ENCODE data around the gene SAMD3. TPM values are rescaled to one million over a fixed set of nuclear protein-coding genes. Genes with fewer than 3 reads are reported as not detected.

The SAMD3 gene
- total and polyA plus RNA-seq, 2 of the 13 experiments (the other 11 are each of a cell fraction or from before 2014, with no cell fraction given): not detected

- no peak for TF ChIP-seq ZC3H4 (CRISPR knock-in tag; IDR thresholded peaks at IDR 0.05; ENCODE audit: borderline replicate concordance)
- TF ChIP-seq ZNF841 (CRISPR knock-in tag; IDR thresholded peaks at IDR 0.05; ENCODE audit: borderline replicate concordance): no peak
- TF ChIP-seq ZNF143 (CRISPR knock-in tag; IDR thresholded peaks at IDR 0.05): no peak
- TF ChIP-seq ZNF614 (CRISPR knock-in tag; IDR thresholded peaks at IDR 0.05; ENCODE audit: borderline replicate concordance): no peak
Measured at GRCh38 chr6:130158056-130158455, 64.7 kb downstream of the SAMD3 start (continued).

- FAIRE-seq (no peak), ATAC-seq (no peak), DNase-seq (ENCODE audit: low spot score) (no peak)
- in situ Hi-C loops (cut with HindIII; ENCODE audit: extremely low pct_ligation_motif_present, low pct_unique_long_range_greater_than_20kb): no loop called here
- TF ChIP-seq ZNF607 (CRISPR knock-in tag; IDR thresholded peaks at IDR 0.05; ENCODE audit: borderline replicate concordance) (no peak), MAZ (IDR thresholded peaks at IDR 0.05; ENCODE audit: borderline replicate concordance, low read depth, low read length) (no peak), MAZ (CRISPR knock-in tag; IDR thresholded peaks at IDR 0.05; ENCODE audit: low read depth) (no peak), ZNF83 (CRISPR knock-in tag; IDR thresholded peaks at IDR 0.05; ENCODE audit: borderline replicate concordance) (no peak), SMYD3 (CRISPR knock-in tag; IDR thresholded peaks at IDR 0.05) (no peak), MAF1 (CRISPR knock-in tag; IDR thresholded peaks at IDR 0.05; ENCODE audit: borderline replicate concordance) (no peak), TEAD3 (CRISPR knock-in tag; optimal IDR thresholded peaks at IDR 0.05; ENCODE audit: borderline replicate concordance) (no peak), ZNF781 (CRISPR knock-in tag; IDR thresholded peaks at IDR 0.05; ENCODE audit: borderline replicate concordance, not compliant biosample characterization) (no peak), ELF3 (CRISPR knock-in tag; IDR thresholded peaks at IDR 0.05) (no peak), NR2F1 (CRISPR knock-in tag; IDR thresholded peaks at IDR 0.05) (no peak), ZNF678 (CRISPR knock-in tag; IDR thresholded peaks at IDR 0.05) (no peak), ZNF746 (CRISPR knock-in tag; IDR thresholded peaks at IDR 0.05) (no peak), SCMH1 (CRISPR knock-in tag; IDR thresholded peaks at IDR 0.05; ENCODE audit: borderline replicate concordance) (no peak)
- no peaks in the 10 kb centered on the region for H3K79me2 ChIP-seq (ENCODE audit: insufficient read depth, low read length)
- no peak overlapping the region for H3K4me3 ChIP-seq (replicated peaks in 1 of 3; ENCODE audit: insufficient read depth in 1 of 3, low read depth in 2 of 3, low read length in 3 of 3)
- H3K9ac ChIP-seq (ENCODE audit: insufficient read depth, low read depth, low read length): no peak overlapping the region
- 30% methylated on average over 5 of the region's 5 CpGs for WGBS (ENCODE audit: low lambda C conversion rate)
- H3K27me3 ChIP-seq (ENCODE audit: control insufficient read depth in 1 of 2, insufficient read depth in 2 of 2, low read length in 2 of 2): peaks cover 0 to 6% of the 10 kb centered on the region in 2 experiments; a peak in 1 of 5 replicates
- no peak overlapping the region for H3K27ac ChIP-seq (ENCODE audit: extremely low read length, insufficient read depth, low read length)
- H2AFZ ChIP-seq (ENCODE audit: low read length): no peak overlapping the region
- POLR2A ChIA-PET: no interaction called here
- no peaks in the 10 kb centered on the region for H4K20me1 ChIP-seq (ENCODE audit: insufficient read depth, low read length)
- intact Hi-C loops (cut with micrococcal nuclease; ENCODE audit: unreplicated experiment): no loop called here
- H3K9me3 ChIP-seq (ENCODE audit: low read length): peaks cover 7% of the 10 kb centered on the region
- H3K4me2 ChIP-seq (ENCODE audit: low read depth, low read length): no peak overlapping the region
- CTCF ChIA-PET (ENCODE audit: low intra/inter-chr PET ratio, low total read pairs): no interaction called here
- BruUV-seq (replicated peaks): no TSS peak
- no peaks in the 10 kb centered on the region for H3K4me1 ChIP-seq (ENCODE audit: insufficient read depth, low read length)
- no peaks in the 10 kb centered on the region for H3K36me3 ChIP-seq (replicated peaks in 1 of 2; ENCODE audit: control insufficient read depth in 1 of 2, insufficient read depth in 2 of 2, low read length in 2 of 2)
Measured at GRCh38 chr6:130156908-130157307, 65.8 kb downstream of the SAMD3 start.
